Heart left ventricle (tissue), 13 donors: ENCODE results near the gene SLCO3A1.

Experiments
- POLR2A ChIP-seq, 2 donors: fragments of 450-650 bp; IDR thresholded peaks; one replicate each; pipeline ENCODE4 v1.6.1; 2017; ENCODE audit warnings: antibody characterized with exemption in 2 of 2, mild to moderate bottlenecking in 2 of 2, moderate library complexity in 2 of 2
- TF ChIP-seq, protein P1 (sequence below), 12 donors: fragments of 200-600 bp; sonication (generic) in 4 of 12; IDR thresholded peaks; one replicate each; pipeline versions ENCODE4 v1.5.0 to v1.8.0; 2018 to 2022; ENCODE audit warnings: antibody characterized with exemption in 12 of 12, mild to moderate bottlenecking in 5 of 12
- donor health status: ischemic (EF 13 %, LVEDD 7.1; RV severe dilation, severe dysfunction).
- donor health status: DM: no; HTN: yes; CAD: no.
- donor health status: DM: no; HTN: no; CAD: no.
- donor health status: ischemic (EF 25% LVEDD 6.9; RV normal size, moderate dysfunction).
- donor health status: ischemic (EF 25% LVEDD 5.7; RV mildly dilated, moderate dysfunction).
- donor health status: ischemic (EF 35%, LVEDD 5.7; RV mildly dilated, moderate dysfunction).
- donor health status: nonischemic (EF 11% LVEDD 7.7; RV severe dilation, severe dysfunction).
- donor health status: DM: yes; HTN: yes; CAD: no.
- donor health status: PGD.
- donor health status: ischemic (EF 29% LVEDD 5.4; RV normal size, mild dysfunction).
- donor health status: nonischemic (EF 23%, LVEDD 6.1; RV moderate dilation, normal function).

DNA sequence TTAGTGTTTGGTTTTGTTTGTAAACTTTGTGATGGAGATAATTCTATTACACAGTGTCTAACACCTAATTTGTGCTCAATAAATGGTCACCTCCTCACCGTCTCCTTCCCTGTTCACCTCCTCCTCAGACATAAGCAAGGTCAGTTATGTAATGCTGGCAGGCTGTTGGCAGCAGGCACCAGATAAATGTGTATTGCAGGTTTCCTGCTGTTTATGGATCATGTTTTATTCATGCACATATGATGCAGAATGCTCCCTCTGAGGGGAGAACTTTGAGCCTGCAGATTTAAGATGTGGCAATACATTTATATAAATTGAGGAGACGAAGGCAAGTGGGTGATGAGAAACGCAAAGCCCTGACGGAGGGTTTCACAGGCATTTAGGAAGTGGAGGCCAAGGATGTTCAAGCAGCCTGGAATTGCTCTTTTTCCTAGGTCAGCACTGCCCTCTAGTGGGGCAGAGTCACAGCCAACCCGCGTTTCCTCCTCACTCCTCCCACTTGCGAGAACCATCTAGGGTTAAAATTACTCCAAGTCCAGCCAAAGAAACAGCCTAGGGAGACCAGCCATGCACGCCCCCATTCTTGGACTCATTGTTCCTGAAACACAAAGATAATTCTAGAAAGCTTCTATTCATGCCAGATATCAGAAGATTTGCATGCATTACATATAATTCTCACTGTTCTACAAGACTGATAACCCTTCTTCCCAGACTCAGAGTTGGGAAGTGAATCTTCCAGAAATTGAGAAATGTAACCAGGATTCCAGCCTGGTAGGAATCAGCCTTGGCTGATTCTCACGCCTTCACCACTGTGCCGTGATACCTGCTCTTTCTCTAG lies 228.7 kb downstream of the SLCO3A1 start:
- TF ChIP-seq, protein P1, sequence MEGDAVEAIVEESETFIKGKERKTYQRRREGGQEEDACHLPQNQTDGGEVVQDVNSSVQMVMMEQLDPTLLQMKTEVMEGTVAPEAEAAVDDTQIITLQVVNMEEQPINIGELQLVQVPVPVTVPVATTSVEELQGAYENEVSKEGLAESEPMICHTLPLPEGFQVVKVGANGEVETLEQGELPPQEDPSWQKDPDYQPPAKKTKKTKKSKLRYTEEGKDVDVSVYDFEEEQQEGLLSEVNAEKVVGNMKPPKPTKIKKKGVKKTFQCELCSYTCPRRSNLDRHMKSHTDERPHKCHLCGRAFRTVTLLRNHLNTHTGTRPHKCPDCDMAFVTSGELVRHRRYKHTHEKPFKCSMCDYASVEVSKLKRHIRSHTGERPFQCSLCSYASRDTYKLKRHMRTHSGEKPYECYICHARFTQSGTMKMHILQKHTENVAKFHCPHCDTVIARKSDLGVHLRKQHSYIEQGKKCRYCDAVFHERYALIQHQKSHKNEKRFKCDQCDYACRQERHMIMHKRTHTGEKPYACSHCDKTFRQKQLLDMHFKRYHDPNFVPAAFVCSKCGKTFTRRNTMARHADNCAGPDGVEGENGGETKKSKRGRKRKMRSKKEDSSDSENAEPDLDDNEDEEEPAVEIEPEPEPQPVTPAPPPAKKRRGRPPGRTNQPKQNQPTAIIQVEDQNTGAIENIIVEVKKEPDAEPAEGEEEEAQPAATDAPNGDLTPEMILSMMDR (IDR thresholded peaks at IDR 0.05) = peak; percentile 73 to 91 (median 87)
- no peak for TF ChIP-seq POLR2A (IDR thresholded peaks at IDR 0.05)
